Raji (cell line): Measurements from ENCODE around the gene SCN4A.

ENCODE experiments used
- POLR2A ChIP-seq: IDR thresholded peaks from 2 replicates; pipeline ENCODE4 v1.6.1; 2011; ENCODE audit warnings: low read depth, low read length, control low read depth; ENCODE audit not compliant: insufficient read depth

The SCN4A gene

DNA sequence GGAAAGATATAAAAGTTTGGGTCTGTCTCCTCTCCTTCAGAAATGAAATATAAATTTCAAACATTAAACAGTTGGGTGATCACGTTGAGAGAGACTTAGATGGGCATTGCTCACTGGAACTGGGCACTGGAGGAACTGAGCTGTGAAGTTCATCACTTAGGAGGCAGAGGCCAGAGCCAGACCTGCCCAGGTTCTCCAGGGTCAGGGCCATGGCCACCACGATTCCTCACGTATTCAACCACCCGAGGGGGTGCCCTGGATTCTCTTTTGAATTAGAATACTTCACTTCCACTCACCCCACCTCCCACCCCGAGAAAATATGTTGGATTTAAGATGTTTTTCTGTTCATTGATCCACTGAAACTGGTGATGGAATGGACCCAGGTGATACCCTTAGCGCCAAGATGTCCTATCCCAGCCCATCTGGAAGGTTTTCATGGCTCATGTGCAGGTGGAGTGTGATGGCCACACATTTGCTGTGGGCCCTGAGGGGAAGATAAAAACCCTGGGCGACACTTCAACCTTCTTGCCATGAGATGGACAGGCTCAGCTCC, 31.6 kb upstream of the SCN4A start:
- no peak for TF ChIP-seq POLR2A

DNA sequence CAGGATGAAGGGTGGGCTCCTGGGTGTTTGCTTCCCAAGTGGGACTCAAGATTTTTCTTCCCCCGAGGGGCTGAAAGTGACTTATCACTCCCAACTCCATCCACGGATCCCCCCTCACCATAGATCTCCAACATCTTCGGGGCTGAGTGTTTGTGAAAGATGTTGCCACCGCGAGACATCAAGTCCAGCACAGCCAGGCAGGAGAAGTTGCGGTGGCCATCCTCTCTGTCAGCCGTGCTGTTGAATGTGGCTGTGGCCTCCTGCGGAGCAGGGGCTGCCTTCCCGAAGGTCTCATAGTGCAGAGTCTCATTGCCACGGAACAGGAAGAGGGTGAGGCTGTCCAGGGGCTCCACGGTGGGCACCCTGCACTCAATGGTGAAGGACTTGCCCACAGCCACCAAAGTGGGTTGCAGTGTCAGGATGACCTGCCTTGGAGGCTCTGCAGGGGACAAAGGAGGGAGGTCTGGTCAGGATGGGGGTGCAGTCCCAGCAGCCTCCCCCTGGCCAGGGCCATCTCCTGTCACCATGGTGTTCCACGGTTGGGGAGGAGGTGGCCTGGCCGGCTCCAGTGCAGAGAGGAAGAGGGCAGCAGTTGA, 30.9 kb upstream of the SCN4A start:
- no peak for TF ChIP-seq POLR2A

DNA sequence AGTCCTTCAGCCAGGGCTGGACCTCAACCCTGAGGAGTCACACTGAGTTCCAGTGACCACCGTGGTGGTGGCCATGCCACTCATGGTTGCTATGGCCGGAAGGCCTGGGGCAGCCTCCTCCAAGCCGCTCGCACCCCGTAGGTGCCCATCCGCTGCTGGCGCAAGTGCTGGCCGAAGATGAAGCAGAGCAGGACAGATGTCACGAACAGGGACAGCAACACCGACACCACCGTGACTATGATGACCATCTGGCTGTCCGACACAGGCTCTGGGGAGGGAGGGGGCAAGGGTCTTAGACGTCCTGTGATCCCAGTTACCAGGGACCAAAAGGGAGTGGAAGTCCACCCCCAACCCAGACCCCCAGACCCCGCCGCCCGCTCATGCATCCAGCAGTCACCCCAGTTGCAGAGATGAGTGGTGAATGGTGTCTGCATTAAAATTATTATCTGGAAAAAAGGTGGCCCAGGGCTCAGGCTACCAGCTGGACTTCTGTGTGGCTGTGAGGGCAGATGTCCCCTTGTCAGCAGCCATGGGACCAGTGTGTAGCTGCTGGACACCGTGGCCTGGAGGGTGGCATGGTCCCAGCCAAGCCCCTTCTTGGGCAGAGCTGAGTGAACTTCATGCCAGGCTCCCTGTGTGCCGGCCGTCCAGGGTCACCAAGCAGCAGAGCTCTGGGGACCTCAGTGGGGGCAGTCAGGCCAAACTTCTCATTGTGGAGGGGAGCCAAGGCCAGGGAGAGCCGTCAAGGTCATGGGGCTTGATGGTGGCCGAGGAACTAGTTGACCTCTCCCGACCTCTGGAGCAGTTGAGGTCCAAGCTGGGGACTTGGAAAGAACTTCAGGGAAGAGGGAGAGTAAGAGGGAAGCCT, 30.2 kb upstream of the SCN4A start:
- no peak for TF ChIP-seq POLR2A

DNA sequence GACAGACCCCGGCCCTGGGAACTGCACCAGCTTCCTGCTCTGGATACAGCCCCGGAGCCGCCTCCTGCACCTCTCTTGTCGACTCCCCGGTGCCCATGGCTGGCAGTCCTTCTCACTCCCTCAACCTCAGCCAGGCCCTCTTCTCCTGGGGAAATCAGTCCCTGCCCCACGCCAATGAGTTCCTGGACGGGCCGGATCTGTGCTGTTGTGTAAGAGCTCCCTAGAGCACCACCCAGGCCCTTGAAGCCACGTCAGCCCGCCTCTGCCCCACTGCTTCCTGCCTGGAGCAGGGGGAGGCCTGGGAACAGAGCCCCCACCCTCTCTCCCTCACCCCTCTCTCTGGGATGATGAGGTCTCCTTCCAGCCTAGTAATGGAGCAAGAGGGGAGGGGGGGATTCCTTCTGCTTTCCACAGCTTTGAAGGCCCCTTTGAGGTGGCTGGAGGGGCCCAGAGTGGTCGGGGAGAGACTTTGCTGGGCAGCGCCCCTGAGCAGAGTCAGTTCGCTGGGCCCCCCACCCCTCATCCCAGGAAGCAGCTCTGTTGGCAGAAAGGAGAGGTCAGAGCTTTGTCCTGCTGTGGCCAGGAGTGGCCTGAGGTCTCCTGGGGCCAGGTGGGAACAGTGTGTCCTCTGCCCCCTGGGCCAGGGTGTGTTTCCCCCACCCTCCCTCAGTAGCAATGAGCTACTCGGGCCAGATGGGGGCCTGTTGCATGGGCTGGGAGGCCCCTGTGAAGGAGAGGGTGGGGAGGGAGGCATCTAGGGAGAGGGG, 29.2 kb upstream of the SCN4A start:
- no peak for TF ChIP-seq POLR2A

DNA sequence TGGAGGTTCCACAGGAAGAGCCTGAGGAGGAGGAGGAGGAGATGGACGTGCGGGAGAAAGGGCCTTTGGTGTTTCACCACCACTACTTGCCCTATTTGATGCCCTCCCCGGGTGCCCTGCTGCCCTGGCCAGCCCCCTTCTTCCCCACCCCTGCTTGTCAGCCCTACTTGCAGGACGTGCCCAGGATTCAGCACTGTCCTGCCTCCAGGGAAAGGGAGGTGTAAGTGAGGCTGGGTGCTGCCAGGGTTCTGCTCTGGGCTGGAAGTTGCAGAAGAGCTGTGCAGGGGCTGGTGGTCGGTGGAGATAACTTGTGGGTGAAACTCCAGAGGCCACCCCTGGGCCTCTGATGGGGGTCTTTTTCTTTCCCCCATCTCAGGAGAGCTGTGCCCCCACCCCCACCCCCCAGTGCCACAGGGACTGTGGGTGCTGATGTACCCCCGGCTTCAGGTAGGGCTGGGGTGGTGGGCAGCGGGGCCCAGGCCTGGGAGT, 28.4 kb upstream of the SCN4A start:
- no peak for TF ChIP-seq POLR2A

DNA sequence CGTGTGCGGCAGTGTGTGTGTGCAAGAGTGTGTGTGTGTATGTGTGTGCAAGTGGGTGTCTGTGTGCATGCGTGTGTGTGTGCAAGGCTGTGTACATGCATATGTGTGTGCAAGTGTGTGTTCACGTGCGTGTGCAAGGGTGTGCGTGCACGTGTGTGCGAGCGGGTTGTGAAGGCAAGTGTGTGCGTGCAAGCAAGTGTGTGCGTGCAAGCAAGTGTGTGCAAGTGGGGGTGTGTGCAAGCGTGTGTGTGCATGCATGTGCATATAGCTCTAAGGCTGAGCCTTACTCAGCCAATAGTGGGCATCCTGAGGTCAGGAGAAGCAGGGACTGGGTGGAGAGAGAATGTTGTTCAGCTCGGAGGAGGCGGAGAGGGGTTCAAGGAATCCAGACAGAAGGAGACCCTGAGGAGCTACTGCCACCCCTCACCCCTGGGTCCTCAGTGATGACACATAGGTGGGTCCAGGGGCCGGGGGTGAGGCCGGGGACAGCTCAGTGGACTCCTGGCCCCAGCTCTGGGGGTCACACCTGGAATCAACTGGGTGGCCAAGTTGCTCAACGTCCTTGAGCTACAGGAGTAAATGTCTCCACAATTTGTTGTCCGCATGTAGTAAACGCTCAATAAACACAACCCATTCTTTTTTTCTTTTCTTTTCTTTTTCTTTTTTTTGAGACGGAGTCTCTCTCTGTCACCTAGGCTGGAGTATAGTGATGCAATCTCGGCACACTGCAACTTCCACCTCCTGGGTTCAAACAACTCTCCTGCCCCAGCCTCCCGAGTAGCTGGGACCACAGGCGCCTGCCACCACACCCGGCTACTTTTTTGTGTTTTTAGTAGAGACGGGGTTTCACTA, 27.2 kb upstream of the SCN4A start:
- TF ChIP-seq POLR2A, result no peak

DNA sequence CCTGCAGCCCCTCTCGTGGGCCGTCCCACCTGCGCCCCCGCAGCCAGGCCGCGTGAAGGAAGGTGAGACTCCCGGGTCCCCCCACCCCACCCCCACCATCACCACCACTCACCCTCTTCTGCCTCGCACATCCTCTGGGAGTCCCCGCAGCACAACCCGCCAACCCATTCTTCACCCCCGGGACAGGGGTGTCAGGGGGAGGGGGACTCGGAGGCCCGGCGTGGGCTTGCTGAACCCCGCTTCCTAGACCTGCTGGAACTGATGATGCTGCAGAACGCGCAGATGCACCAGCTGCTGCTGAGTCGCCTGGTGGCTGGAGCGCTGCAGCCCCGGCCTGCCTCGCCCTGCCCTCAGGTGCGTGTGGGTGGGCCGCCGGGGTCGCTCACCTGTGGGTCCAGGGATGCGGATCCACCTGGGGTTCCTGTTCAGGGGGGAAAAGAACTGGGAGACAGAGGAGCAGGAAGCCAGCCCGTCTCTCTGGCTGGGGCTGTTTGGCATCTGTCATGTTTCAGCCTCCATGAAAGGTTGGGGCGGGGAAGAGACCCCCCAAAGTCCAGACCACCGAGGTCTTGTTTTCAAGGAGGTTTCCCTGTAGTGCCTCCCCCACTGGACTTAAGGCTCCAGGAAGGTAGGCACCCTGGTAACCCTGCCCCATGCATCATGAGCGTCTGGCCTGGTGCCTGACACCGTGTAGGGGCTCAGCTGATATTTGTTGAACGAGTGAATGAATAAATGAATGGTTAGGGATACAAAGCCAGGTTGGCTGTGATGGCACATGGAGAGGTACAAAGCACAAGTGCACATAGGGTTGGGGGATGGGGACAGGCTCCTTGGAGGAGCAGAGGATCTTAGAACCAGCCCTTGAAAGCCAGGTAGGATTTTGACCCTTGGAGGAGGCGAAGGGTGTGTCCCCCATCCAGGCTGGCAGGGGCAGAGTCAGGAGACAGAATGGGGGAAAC, 26.3 kb upstream of the SCN4A start:
- TF ChIP-seq POLR2A, result no peak

DNA sequence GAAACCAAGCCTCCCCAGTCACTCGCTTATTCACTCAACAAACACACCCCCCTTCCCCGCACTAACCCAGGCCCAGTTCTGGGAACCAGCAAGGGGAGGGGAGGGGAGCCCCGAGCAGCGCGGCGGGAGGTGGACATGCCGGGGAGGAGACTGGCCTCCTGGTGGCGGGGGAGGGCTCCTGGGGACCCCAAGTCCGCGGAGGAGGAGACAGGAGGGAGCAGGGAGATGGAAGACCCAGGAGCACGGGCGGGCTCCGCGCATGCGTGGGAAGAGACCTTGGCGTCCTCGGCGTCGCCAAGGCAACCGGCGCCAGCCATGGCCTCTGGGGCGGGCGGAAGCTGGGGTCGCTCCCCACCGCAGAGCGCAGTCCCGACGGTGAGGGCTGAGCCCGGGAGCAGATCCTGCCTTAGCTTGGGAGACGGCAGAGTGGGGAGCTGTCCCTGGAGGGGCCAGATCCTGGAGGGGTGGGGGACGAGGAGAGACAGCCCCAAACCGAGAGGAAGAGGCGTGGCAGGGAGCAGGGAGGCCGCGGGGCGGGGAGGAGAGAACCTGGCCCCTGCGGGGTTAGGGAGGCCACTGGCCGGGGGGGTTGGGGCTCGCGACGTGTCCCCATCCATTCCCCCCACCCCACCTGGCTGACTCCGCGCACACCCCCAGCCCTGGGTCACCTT, 25.5 kb upstream of the SCN4A start, which contains the start of gene PRR29:
TSS of gene PRR29 (plus strand) at position 302 of the 671 bp plus-strand sequence. CDS start at position 316, 14 bp downstream.
- TF ChIP-seq POLR2A, result no peak

DNA sequence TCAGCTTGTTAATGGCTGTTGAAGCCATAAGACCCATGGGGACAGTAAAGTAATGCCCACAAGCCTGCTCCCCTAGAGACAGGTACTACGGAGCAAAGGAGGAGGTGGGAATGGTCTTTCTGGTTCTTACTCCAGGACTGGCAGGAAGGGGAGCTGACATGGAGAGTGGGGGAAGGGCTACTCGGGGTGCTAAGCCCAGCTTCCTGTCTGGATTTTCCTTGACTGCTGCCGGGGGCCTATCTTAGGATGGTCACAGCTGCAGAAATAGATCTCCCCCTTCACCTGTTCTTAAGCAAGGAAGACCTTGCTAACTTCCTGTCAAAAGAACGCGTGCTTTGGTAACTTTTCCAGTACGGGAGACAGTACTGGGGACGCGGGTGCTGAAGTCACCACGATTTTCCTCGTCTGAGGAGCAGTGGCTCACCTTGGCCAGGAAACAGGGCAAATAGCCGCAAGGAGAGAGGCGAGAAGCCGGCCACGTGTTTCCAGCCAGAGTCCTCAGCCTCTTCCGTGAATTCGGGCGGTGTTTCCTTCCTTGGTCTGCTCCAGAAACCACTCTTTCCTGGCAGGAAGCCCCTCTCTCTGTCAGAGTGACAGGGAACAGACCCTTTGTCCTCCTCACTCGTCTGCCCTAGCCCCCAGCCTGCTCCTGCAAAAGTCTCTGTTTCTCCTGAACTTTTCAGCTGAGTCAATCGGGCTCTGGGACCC, 24.8 kb upstream of the SCN4A start:
- TF ChIP-seq POLR2A, result no peak

DNA sequence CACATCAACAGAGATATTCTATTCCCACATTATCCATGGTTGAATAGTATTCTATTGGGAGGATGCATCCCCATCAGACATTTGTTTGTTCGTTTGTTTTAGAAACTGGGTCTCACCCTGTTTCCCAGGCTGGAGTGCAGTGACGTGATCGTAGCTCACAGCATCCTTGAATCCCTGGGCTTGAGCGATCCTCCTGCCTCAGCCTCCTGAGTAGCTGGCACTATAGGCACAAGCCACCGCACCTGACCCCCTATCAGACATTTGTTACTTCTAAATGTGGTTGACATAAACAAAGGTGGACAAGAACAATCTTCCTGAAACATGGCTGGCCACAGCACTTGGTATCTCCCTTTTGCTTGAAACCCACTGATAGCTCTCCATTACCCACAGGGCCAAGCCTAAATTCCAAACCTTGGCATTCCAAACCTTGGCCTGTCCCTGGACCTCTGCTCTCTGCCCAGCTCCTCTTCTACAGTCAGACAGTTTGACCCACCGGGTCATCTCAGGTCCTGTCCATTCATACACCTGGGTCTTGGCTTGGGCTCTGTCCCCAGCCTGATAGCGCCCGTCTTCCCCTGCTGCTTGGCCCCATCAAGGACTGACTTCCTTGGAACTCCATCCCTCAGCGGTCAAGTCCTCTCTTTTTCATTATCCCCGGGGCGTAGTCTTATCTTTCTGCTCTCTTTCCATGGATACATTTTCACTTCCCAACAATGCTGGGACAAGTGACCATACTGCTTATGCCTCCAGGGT, 23.9 kb upstream of the SCN4A start:
- TF ChIP-seq POLR2A, result no peak

DNA sequence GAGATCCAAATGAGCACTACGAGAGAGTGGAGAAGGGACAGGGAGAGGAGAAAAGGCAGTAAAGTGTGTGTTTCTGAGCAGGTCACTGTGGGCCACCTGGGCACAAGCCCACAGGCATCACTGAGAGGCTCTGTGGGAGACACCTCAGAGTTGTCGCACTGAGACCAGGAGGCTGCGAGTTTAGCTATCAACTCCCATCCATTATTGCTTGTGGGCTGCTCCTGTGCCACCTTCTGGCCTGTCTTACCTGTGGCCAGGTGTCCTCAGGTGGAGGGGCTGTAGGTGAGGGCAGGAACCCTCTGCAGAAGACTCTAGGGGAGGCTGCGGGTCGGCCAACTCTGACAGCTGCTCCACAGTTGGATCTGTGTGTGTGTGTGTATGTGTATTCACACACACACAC, 22.9 kb upstream of the SCN4A start:
- TF ChIP-seq POLR2A, result no peak
